IPS DF 4.7 (cell line): ENCODE results near the gene PPP4R4.

Source experiments
- DNase-seq: peaks from one replicate; pipeline ENCODE4 v3.0.0-alpha.2; 2013; ENCODE audit warnings: low spot score; ENCODE audit errors: extremely low read depth

Gene PPP4R4, protein sequence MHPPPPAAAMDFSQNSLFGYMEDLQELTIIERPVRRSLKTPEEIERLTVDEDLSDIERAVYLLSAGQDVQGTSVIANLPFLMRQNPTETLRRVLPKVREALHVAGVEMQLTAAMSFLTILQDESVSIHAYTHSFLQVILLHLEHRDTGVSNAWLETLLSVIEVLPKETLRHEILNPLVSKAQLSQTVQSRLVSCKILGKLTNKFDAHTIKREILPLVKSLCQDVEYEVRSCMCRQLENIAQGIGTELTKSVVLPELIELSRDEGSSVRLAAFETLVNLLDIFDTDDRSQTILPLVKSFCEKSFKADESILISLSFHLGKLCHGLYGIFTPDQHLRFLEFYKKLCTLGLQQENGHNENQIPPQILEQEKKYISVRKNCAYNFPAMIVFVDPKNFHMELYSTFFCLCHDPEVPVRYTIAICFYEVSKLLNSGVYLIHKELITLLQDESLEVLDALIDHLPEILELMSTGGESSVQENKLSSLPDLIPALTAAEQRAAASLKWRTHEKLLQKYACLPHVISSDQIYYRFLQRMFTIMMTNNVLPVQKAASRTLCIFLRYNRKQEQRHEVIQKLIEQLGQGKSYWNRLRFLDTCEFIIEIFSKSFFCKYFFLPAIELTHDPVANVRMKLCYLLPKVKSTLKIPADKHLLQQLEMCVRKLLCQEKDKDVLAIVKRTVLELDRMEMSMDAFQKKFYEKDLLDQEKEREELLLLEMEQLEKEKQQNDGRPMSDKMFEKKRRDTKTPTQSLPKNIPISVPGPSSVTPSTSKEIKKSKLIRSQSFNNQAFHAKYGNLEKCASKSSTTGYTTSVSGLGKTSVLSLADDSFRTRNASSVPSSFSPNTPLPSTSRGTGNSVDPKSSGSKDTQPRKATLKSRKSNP

DNA sequence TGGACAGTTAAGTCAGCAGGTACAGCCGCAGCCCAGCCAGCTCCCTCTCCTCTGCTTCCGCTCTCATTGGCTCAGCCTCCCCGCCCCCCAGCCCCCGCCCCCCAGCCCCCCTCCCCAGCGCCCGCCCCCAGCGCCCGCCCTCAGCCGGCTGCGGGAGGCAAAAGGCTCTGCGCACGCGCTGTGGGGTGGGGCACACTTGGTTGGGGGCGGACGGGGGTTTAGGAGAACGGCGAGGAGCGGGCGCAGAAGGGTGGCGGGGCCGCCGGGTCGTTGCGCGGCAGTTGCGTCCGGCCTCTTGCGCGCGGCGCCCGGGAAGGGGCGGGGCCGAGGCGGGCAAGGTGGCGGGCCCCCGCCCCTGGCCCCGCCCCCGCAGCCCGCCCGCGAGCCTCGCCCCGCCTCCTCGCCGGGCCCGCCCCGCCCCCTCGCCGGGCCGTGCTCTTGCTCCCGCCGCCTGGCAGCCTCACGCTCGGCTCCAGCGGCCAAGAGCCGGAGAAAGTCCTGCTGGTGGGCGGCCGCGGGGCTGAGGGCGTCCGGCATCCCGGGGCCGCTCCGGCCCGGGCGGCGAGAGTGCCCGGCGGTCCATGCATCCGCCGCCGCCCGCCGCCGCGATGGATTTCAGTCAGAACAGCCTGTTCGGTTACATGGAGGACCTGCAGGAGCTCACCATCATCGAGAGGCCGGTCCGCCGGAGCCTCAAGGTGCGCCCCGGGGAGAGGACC lies at the start of gene PPP4R4:
Gene PPP4R4, plus strand, starts transcription at position 438 of the 719 bp plus-strand sequence. Its CDS starts 144 bp downstream, at position 582.
- no peak for DNase-seq

- no peak for DNase-seq
Observed at GRCh38 chr14:94124582-94125377, 49.3 kb upstream of the PPP4R4 start.

- DNase-seq = no peak
Observed at GRCh38 chr14:94125659-94126418, 48.3 kb upstream of the PPP4R4 start.

DNA sequence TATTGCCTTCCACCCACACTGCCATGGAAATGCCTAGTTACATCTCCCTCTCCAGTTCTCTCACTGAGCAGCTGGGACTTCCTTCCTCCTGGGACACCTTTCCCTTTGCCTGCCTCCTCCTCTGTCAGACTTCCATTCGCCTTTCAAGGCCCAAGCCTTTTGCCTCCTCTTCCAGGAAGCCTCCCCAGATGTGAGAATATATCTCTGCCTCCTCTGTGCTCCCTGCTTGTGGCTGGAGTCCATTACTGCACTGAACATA lies 47.8 kb upstream of the PPP4R4 start:
- no peak for DNase-seq

DNA sequence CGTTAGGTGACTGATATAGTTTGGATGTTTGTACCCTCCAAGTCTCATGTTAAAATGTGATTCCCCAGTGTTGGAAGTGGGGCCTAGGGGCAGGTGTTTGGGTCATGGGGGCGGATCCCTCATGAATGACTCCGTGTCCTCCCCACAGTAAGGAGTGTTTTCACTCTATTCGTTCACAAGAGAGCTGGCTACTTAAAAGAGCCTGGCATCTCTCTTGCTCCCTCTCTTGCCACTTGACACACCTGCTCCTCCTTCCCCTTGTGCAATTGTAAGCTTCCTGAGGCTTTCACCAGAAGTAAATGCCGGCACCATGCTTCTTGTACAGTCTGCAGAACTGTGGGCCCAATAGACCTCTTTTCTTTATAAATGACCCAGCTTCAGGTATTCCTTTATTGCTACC lies 47.3 kb upstream of the PPP4R4 start:
- DNase-seq = no peak

DNA sequence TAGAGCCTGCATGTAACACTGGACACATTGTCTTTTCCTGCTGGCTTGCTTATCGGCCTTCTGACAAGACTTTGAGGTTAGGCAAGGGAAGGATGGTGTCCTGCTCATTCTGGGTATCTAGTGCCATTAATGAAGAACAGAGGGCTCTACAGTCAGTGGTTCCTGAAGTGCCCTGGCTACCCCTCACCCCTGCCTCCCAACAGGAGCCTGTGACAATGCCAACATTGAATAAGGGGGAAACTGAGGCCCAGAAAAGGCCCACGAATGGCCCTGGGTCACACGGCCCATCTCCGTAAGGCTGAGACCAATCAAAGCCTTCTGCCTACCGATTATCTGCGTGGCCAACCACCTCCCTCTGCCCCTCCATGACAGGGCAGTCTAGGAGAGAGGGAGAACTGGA lies 46.8 kb upstream of the PPP4R4 start:
- no peak for DNase-seq

DNA sequence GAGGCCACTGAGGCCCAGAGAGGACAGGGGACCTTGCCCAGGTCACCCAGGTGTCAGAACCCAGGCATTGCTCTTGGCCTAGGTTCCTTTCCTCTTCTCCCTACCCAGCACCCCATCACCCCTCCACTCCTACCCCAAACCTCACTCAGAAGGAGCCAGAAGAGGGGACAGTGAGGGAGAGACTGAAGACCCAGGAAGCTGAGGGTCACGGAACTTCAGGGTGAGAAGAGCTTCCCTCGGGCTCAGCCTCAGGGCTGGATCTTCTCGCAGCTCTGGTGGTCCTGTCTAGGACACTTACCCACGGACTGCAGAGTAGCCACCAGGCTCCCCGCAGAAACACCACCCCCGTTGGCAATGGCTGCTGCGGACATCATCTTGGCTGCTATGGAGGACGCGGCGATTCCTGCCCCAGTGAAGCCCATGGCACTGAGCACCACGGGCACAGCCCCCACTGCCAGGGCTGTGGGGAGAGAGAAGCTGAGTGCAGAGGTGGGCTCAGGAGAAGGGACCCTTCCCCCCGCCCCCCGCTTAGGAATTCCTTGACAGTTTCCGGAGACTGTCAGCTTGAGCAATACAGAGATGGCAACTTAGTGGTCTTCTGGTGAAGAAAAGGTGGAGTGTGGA lies 45.8 kb upstream of the PPP4R4 start:
- no peak for DNase-seq

DNA sequence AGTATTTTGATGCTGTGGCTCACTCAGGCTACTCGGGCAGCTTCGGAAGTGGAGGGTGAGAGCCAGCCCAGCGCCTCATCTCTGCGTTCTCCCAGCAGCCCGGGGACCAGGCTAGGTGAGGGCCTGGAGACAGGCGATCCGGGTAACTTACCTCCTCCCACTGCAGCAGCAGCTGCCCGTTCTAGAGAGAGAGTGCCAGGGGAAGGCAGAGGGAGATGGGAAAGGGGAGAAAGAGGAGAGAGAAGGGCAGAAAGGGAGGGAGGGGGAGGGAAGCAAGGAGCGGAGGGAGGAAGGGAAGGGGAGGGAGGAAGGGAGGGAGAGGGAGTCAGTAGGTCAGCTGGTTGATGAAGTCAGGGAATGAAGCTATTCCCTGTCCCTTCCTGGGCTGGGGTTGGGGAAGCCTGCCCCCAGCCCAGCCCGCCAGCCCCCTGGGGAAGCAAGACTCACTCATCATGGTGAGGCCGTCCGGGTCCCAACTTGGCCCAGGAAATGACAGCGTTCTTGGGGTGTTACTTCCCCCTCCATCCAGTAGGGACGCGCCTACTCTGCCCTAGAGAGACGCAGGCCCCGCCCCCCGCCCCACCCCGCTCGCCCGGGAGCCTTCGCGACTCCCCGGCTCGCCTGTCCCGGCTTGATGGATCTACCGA lies 44.9 kb upstream of the PPP4R4 start, which contains the start of gene IFI27L2:
Gene IFI27L2, minus strand, starts transcription at position 494 of the 647 bp plus-strand sequence. Its CDS starts 40 bp downstream, at position 454.
- no peak for DNase-seq

GRCh38 chr14:94129758-94130414 lies 44.2 kb upstream of the PPP4R4 start:
- DNase-seq = no peak

- DNase-seq = no peak
Observed at GRCh38 chr14:94132285-94132887, 41.7 kb upstream of the PPP4R4 start.

DNA sequence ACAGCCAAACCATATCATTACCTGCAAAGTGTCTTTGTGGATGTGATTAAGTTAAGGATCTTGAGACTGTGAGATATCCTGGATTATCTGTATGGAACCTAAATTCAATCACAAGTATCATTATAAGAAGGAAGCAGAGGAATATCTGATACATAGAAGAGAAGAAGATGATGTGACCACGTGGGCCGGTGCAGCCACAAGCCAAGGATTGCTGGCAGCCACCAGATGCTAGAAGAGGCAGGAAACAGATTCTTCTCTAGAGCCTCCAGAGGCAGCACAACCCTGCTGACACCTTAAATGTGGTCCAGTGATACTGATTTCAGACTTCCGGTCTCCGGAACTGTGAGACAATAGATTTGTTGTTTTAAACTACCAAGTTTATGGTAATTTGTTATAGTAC lies 38.6 kb upstream of the PPP4R4 start:
- DNase-seq = no peak

DNA sequence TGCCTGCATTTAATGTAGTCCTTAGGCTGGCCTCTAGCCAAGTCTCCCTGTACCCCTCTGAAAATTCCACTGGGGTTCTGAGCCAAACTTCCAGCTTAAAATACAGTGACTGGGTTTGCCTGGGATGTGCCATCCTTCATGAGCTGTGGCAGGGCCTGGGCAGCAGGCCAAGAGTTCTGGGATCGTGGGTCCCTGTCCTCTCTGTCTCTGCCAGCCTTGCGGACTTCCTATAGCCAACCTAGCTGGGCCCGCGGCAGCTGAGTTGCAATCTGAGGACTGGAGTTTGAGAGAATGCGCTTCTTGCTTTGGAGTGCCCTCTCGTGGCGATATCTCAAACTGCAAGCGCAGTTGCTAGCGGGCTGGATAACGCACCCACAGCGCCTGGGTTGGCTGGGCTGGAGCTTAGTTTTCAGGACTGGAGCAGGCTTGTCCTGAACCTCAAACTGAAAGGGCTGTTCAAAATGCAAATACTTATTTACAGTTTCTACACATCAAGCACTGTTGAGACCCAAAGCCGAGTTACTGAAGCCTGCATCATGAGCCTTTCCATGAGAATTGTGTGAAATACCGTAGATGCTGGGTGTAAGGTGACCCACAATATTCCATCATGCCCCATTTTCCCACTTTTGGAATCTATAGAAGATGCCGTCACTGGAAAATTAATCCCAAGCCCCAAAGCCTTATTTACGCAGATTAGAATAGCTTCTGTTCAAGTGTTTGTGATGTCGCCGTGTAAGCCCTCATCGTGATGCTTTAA lies 37.4 kb upstream of the PPP4R4 start:
- DNase-seq = no peak

DNA sequence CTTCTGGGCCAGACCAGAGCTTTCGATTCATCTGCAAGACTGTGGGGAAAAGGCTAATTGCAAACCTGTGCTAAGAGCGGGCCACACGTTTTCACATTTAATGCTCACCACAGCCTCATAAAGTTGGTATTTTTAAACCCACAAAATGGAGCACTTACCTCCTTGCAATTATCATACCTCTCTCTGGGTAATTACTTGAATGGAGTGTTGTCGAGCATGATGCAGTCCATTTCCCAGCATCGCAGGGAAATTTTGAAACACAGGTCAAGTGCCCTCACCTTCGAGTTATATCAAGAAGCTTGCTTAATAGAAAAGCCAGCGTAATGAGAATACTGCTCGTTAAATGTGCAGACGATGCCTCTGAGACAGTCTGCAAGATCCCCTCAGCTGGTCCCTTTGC lies 35.9 kb upstream of the PPP4R4 start:
- no peak for DNase-seq

GRCh38 chr14:94139006-94139405 lies 35.1 kb upstream of the PPP4R4 start:
- DNase-seq = no peak

DNA sequence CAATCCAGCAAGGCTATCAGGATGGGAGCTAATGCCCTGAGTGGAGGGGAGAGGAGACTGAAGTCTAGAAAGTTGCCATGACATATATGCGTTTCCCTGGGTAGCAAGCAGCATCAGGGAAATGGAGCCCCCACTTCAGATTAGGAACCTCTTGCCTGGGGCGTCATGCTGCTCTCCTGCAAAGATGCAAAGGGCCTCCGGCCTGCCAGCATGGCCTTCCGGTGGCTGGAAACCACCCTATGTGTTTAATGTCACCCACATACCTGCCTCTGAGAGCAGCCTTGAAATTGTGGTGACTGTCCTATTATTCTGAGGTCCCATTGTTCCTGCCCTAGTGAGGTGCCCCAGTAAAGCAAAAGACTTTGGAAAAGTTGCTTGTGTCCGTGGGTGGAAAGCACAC lies 34.7 kb upstream of the PPP4R4 start:
- no peak for DNase-seq

DNA sequence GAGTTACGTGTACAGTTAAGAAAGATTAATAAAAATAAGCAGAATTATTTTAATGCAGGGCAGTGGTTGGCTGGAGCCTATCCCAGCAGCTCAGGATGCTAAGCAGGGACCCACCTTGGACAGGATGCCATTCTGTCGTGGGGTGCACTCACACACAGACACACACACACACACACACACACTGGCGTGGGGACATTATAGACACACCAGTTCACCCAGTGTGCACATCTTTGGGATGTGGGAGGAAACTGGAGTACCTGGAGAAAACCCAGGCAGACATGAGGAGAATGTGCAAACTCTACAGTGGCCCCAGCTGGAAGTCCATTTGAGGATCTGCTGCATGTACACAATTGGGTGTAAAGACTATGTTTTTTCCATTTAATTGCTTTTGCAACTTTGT lies 31.9 kb upstream of the PPP4R4 start:
- no peak for DNase-seq

DNA sequence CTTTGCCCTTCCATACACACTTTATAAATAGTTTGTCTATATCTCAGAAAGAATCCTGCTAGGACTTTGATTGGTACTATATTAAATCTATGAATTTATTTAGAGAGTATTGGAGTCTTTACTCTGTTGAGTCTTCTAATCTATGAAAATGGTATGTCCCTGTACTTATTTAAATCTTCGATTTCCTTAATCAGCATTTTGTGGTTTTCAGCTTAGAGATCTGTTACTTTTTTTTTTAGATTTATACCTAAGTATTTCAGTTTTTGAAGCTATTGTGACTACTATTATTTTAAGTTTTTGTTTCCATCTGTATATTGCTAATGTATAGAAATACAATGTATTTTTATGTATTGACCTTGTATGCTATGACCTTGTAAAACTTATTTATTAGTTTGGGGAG lies 31.3 kb upstream of the PPP4R4 start:
- no peak for DNase-seq

- DNase-seq = no peak
Observed at GRCh38 chr14:94143239-94143638, 30.9 kb upstream of the PPP4R4 start.
